Type B pancreatic cell (in vitro differentiated cells): ENCODE results near the gene PDE3B. TPM values are rescaled to one million over a fixed set of nuclear protein-coding genes. Genes with fewer than 3 reads are reported as not detected.

Experiments
- DNase-seq: peaks from one replicate; pipeline ENCODE4 v3.0.0; 2021; ENCODE audit warnings: mixed read lengths; ENCODE audit not compliant: unreplicated experiment; ENCODE audit errors: extremely low spot score
- H3K27ac Mint-ChIP-seq: 2 replicates; pipeline ENCODE4 v1.8.0; 2021; ENCODE audit warnings: mild to moderate bottlenecking, mixed read lengths
- H3K27me3 Mint-ChIP-seq: 2 replicates; pipeline ENCODE4 v1.8.0; 2021; ENCODE audit warnings: mixed read lengths
- H3K36me3 Mint-ChIP-seq: 2 replicates; pipeline ENCODE4 v1.8.0; 2021; ENCODE audit warnings: mixed read lengths
- H3K4me1 Mint-ChIP-seq: one replicate; pipeline ENCODE4 v1.8.0; 2021; ENCODE audit warnings: mixed read lengths; ENCODE audit not compliant: unreplicated experiment
- H3K4me3 Mint-ChIP-seq: 2 replicates; pipeline ENCODE4 v1.8.0; 2021; ENCODE audit warnings: mild to moderate bottlenecking, mixed read lengths
- H3K9me3 Mint-ChIP-seq: 2 replicates; pipeline ENCODE4 v1.8.0; 2021; ENCODE audit warnings: mixed read lengths
- total RNA-seq: library from RNA; stranded (reverse); gene quantifications from 2 replicates; pipeline ENCODE4 v1.2.1, GENCODE V29; 2021; ENCODE audit warnings: low replicate concordance
- TF ChIP-seq, protein P1 (sequence below): fragments of 200-600 bp; sonication (generic); conservative IDR thresholded peaks from 2 replicates; pipeline ENCODE4 v1.5.0; 2021; ENCODE audit warnings: antibody characterized with exemption, mild to moderate bottlenecking

PDE3B gene
- total RNA-seq, 1 donor from 2014 or later: 16.6 TPM

GRCh38 chr11:14642873-14643696 is 519 bp upstream of the PDE3B start:
- Mint-ChIP-seq H3K4me3 (peak overlapping the region; percentile 83), H3K27ac (no peak overlapping the region), H3K27me3 (peaks cover 20% of the 10 kb centered on the region), H3K4me1 (peaks cover 14% of the 10 kb centered on the region), H3K9me3 (no peaks in the 10 kb centered on the region), H3K36me3 (no peaks in the 10 kb centered on the region)
- TF ChIP-seq, protein P1, sequence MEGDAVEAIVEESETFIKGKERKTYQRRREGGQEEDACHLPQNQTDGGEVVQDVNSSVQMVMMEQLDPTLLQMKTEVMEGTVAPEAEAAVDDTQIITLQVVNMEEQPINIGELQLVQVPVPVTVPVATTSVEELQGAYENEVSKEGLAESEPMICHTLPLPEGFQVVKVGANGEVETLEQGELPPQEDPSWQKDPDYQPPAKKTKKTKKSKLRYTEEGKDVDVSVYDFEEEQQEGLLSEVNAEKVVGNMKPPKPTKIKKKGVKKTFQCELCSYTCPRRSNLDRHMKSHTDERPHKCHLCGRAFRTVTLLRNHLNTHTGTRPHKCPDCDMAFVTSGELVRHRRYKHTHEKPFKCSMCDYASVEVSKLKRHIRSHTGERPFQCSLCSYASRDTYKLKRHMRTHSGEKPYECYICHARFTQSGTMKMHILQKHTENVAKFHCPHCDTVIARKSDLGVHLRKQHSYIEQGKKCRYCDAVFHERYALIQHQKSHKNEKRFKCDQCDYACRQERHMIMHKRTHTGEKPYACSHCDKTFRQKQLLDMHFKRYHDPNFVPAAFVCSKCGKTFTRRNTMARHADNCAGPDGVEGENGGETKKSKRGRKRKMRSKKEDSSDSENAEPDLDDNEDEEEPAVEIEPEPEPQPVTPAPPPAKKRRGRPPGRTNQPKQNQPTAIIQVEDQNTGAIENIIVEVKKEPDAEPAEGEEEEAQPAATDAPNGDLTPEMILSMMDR: no peak
- no peak for DNase-seq

GRCh38 chr11:14644226-14645014 is 816 bp downstream of the PDE3B start:
- Mint-ChIP-seq H3K9me3 (no peaks in the 10 kb centered on the region), H3K4me1 (peaks cover 18% of the 10 kb centered on the region), H3K4me3 (peak overlapping the region; percentile 84), H3K27ac (peak overlapping the region; percentile 57), H3K27me3 (peaks cover 20% of the 10 kb centered on the region), H3K36me3 (no peaks in the 10 kb centered on the region)
- TF ChIP-seq, protein P1: no peak
- peak; percentile 73 for DNase-seq

GRCh38 chr11:14645015-14645912 is 1.7 kb downstream of the PDE3B start:
- Mint-ChIP-seq H3K4me3 (peak overlapping the region; percentile 84), H3K27ac (peak overlapping the region; percentile 57), H3K27me3 (peaks cover 20% of the 10 kb centered on the region), H3K36me3 (peaks cover 1% of the 10 kb centered on the region), H3K9me3 (no peaks in the 10 kb centered on the region), H3K4me1 (peaks cover 18% of the 10 kb centered on the region)
- no peak for DNase-seq
- TF ChIP-seq, protein P1: no peak

GRCh38 chr11:14645985-14646900 is 2.6 kb downstream of the PDE3B start:
- peaks cover 20% of the 10 kb centered on the region for H3K27me3 Mint-ChIP-seq
- H3K4me3 Mint-ChIP-seq: peak overlapping the region; percentile 84
- H3K4me1 Mint-ChIP-seq: peaks cover 18% of the 10 kb centered on the region
- H3K27ac Mint-ChIP-seq: no peak overlapping the region
- TF ChIP-seq, protein P1: peak; percentile 26
- no peak for DNase-seq
- H3K9me3 Mint-ChIP-seq: no peaks in the 10 kb centered on the region
- H3K36me3 Mint-ChIP-seq: peaks cover 5% of the 10 kb centered on the region
